H1 (cell line): ENCODE measurements around the gene CMTM1. TPM values are rescaled to one million over a fixed set of nuclear protein-coding genes. Genes with fewer than 3 reads are reported as not detected.

Source experiments
- EGR1 ChIP-seq: IDR thresholded peaks from 2 replicates; pipeline ENCODE4 v1.6.1; 2011; ENCODE audit warnings: low read depth, low read length, borderline replicate concordance
- RNF2 ChIP-seq: fragments of 200-900, 300-1000 bp; sonication (generic); IDR thresholded peaks from 2 replicates; pipeline ENCODE4 v1.7.1; 2016; ENCODE audit warnings: borderline replicate concordance, low read depth, mild to moderate bottlenecking, antibody characterized with exemption, low read length; ENCODE audit not compliant: poor library complexity, severe bottlenecking; ENCODE audit errors: missing control alignments
- USF2 ChIP-seq: IDR thresholded peaks from 2 replicates; pipeline ENCODE4 v1.6.1; 2011; ENCODE audit warnings: low read length, improper control_type of control experiment
- YY1 ChIP-seq: IDR thresholded peaks from 2 replicates; pipeline ENCODE4 v1.6.1; 2011; ENCODE audit warnings: low read depth, mild to moderate bottlenecking, low read length
- polyA plus RNA-seq, 7 experiments: library from polyadenylated mRNA; depleted of rRNA in 3 of 7; stranded (reverse) in 5 of 7; unstranded in 2 of 7; fragments of >200 nt in 5 of 7; fragments of 200-250 nt in 2 of 7; gene quantifications; 1 replicate in 5 of 7; 2 replicates in 1 of 7; 4 replicates in 1 of 7; pipeline versions ENCODE4 v1.2.1 to v1.2.3, GENCODE V29; 2011 to 2013; ENCODE audit warnings: missing spikeins in 2 of 7, mixed read lengths in 2 of 7
- total RNA-seq: library from RNA; stranded (reverse); fragmentation: NEBNext Ultra II Directional; extraction: Animal tissue kit (Norgen Biotek cat#: 25700); gene quantifications from 2 replicates; pipeline ENCODE4 v1.2.1, GENCODE V29; 2021
- TF ChIP-seq, protein P1 (sequence below): fragments of 300-600 bp; sonication (generic); IDR thresholded peaks from 2 replicates; pipeline ENCODE4 v1.7.1; 2012; ENCODE audit warnings: low read length, moderate library complexity, mild to moderate bottlenecking, inconsistent platforms; ENCODE audit not compliant: insufficient replicate concordance

Gene CMTM1
- total and polyA plus RNA-seq, 2 of the 8 experiments (the other 6 are each of a cell fraction or from before 2014, with no cell fraction given) = 1.2 to 2.0 TPM

GRCh38 chr16:66572356-66572755 is 6.1 kb downstream of the CMTM1 start (continued):
- TF ChIP-seq, protein P1, sequence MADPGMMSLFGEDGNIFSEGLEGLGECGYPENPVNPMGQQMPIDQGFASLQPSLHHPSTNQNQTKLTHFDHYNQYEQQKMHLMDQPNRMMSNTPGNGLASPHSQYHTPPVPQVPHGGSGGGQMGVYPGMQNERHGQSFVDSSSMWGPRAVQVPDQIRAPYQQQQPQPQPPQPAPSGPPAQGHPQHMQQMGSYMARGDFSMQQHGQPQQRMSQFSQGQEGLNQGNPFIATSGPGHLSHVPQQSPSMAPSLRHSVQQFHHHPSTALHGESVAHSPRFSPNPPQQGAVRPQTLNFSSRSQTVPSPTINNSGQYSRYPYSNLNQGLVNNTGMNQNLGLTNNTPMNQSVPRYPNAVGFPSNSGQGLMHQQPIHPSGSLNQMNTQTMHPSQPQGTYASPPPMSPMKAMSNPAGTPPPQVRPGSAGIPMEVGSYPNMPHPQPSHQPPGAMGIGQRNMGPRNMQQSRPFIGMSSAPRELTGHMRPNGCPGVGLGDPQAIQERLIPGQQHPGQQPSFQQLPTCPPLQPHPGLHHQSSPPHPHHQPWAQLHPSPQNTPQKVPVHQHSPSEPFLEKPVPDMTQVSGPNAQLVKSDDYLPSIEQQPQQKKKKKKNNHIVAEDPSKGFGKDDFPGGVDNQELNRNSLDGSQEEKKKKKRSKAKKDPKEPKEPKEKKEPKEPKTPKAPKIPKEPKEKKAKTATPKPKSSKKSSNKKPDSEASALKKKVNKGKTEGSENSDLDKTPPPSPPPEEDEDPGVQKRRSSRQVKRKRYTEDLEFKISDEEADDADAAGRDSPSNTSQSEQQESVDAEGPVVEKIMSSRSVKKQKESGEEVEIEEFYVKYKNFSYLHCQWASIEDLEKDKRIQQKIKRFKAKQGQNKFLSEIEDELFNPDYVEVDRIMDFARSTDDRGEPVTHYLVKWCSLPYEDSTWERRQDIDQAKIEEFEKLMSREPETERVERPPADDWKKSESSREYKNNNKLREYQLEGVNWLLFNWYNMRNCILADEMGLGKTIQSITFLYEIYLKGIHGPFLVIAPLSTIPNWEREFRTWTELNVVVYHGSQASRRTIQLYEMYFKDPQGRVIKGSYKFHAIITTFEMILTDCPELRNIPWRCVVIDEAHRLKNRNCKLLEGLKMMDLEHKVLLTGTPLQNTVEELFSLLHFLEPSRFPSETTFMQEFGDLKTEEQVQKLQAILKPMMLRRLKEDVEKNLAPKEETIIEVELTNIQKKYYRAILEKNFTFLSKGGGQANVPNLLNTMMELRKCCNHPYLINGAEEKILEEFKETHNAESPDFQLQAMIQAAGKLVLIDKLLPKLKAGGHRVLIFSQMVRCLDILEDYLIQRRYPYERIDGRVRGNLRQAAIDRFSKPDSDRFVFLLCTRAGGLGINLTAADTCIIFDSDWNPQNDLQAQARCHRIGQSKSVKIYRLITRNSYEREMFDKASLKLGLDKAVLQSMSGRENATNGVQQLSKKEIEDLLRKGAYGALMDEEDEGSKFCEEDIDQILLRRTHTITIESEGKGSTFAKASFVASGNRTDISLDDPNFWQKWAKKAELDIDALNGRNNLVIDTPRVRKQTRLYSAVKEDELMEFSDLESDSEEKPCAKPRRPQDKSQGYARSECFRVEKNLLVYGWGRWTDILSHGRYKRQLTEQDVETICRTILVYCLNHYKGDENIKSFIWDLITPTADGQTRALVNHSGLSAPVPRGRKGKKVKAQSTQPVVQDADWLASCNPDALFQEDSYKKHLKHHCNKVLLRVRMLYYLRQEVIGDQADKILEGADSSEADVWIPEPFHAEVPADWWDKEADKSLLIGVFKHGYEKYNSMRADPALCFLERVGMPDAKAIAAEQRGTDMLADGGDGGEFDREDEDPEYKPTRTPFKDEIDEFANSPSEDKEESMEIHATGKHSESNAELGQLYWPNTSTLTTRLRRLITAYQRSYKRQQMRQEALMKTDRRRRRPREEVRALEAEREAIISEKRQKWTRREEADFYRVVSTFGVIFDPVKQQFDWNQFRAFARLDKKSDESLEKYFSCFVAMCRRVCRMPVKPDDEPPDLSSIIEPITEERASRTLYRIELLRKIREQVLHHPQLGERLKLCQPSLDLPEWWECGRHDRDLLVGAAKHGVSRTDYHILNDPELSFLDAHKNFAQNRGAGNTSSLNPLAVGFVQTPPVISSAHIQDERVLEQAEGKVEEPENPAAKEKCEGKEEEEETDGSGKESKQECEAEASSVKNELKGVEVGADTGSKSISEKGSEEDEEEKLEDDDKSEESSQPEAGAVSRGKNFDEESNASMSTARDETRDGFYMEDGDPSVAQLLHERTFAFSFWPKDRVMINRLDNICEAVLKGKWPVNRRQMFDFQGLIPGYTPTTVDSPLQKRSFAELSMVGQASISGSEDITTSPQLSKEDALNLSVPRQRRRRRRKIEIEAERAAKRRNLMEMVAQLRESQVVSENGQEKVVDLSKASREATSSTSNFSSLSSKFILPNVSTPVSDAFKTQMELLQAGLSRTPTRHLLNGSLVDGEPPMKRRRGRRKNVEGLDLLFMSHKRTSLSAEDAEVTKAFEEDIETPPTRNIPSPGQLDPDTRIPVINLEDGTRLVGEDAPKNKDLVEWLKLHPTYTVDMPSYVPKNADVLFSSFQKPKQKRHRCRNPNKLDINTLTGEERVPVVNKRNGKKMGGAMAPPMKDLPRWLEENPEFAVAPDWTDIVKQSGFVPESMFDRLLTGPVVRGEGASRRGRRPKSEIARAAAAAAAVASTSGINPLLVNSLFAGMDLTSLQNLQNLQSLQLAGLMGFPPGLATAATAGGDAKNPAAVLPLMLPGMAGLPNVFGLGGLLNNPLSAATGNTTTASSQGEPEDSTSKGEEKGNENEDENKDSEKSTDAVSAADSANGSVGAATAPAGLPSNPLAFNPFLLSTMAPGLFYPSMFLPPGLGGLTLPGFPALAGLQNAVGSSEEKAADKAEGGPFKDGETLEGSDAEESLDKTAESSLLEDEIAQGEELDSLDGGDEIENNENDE = no peak
- no peak for TF ChIP-seq USF2
- TF ChIP-seq EGR1 = no peak
- TF ChIP-seq YY1 = no peak
- TF ChIP-seq RNF2 = no peak
